B cell (primary cell): ENCODE data around the gene CCDC30. TPM values are rescaled to one million over a fixed set of nuclear protein-coding genes. Genes with fewer than 3 reads are reported as not detected.

Source experiments
- ATAC-seq: fragments of 200-7000 bp; cut with Tn5 transposase; one replicate; pipeline ENCODE4 v1.10.0; 2021; ENCODE audit warnings: low read depth, mild to moderate bottlenecking, moderate number of reproducible peaks, moderate library complexity
- CTCF ChIA-PET: fragments of 350-600 bp; sonication (Branson Sonifier 250); formaldehyde crosslinking; loops from one replicate; lab custom pipeline; 2021; ENCODE audit warnings: antibody characterized with exemption, inconsistent platforms; lab: Charles Lee
- POLR2A ChIA-PET: fragments of 350-600 bp; sonication (Branson Sonifier 250); formaldehyde crosslinking; loops from one replicate; lab custom pipeline; 2021; ENCODE audit warnings: antibody characterized with exemption; lab: Charles Lee
- DNase-seq: peaks from one replicate; pipeline ENCODE4 v3.0.0; 2013
- H2AFZ ChIP-seq: 2 replicates; pipeline ENCODE4 v1.6.1; 2012; ENCODE audit warnings: mild to moderate bottlenecking, low read depth, low read length; ENCODE audit not compliant: insufficient read depth, poor library complexity, severe bottlenecking
- H3K27ac ChIP-seq, 2 donors: 1 replicate in 1 of 2; 2 replicates in 1 of 2; pipeline ENCODE4 v1.5.1; 2012 to 2013; ENCODE audit warnings: low read length in 2 of 2, mild to moderate bottlenecking in 2 of 2, moderate library complexity in 1 of 2
- H3K27me3 ChIP-seq, 4 experiments: fragments of 200-600 bp in 1 of 4; sonication (generic) in 1 of 4; replicated peaks in 1 of 4; 1 replicate in 2 of 4; 2 replicates in 2 of 4; pipeline versions ENCODE4 v1.6.1 to v1.7.0; 2013 to 2016; ENCODE audit warnings: low read length in 3 of 4, mild to moderate bottlenecking in 2 of 4, mixed read lengths in 1 of 4, moderate library complexity in 1 of 4; ENCODE audit not compliant: insufficient read depth in 4 of 4, control insufficient read depth in 3 of 4; ENCODE audit errors: control extremely low read depth in 1 of 4
- H3K36me3 ChIP-seq, 2 experiments: replicated peaks in 1 of 2; 1 replicate in 1 of 2; 2 replicates in 1 of 2; pipeline versions ENCODE4 v1.6.1 to v1.7.1; 2013; ENCODE audit warnings: low read length in 1 of 2; ENCODE audit not compliant: insufficient read depth in 2 of 2, control insufficient read depth in 1 of 2; ENCODE audit errors: control extremely low read depth in 1 of 2, extremely low read depth in 1 of 2
- H3K4me1 ChIP-seq, 2 donors: fragments of 200-600 bp in 1 of 2; sonication (generic) in 1 of 2; 1 replicate in 1 of 2; 2 replicates in 1 of 2; pipeline versions ENCODE4 v1.5.1 to v1.6.1; 2013 to 2017; ENCODE audit warnings: low read length in 2 of 2; ENCODE audit not compliant: control insufficient read depth in 2 of 2, insufficient read depth in 2 of 2
- H3K4me2 ChIP-seq: replicated peaks from 2 replicates; pipeline ENCODE3; 2012; ENCODE audit warnings: mild to moderate bottlenecking, low read depth, low read length; ENCODE audit not compliant: poor library complexity, severe bottlenecking
- H3K4me3 ChIP-seq, 5 experiments: fragments of 200-600 bp in 1 of 5; sonication (generic) in 1 of 5; 1 replicate in 3 of 5; 2 replicates in 2 of 5; pipeline versions ENCODE4 v1.5.1 to v1.7.0; 2011 to 2016; ENCODE audit warnings: low read length in 4 of 5, mild to moderate bottlenecking in 4 of 5, low read depth in 2 of 5, control low read depth in 1 of 5, moderate library complexity in 1 of 5; ENCODE audit not compliant: insufficient read depth in 1 of 5; ENCODE audit errors: control extremely low read depth in 1 of 5, extremely low read depth in 1 of 5
- H3K79me2 ChIP-seq: fragments of 200-600 bp; sonication (generic); one replicate; pipeline ENCODE4 v1.6.0; 2016; ENCODE audit warnings: low read length; ENCODE audit not compliant: control insufficient read depth, insufficient read depth
- H3K9ac ChIP-seq: fragments of 200-600 bp; sonication (generic); 2 replicates; pipeline ENCODE4 v1.6.1; 2017; ENCODE audit warnings: mild to moderate bottlenecking, low read length, moderate library complexity
- H3K9me3 ChIP-seq, 3 donors: one replicate each; pipeline versions ENCODE4 v1.6.1 to v1.7.1; 2013; ENCODE audit warnings: low read length in 2 of 3; ENCODE audit not compliant: control insufficient read depth in 2 of 3, insufficient read depth in 1 of 3; ENCODE audit errors: control extremely low read depth in 1 of 3
- H4K20me1 ChIP-seq: 2 replicates; pipeline ENCODE4 v1.6.0; 2012; ENCODE audit warnings: mild to moderate bottlenecking, low read length; ENCODE audit not compliant: insufficient read depth, control insufficient read depth, poor library complexity, severe bottlenecking
- H3K27ac Mint-ChIP-seq: one replicate; pipeline ENCODE4 v1.8.0; 2021; ENCODE audit warnings: mixed read lengths
- H3K27me3 Mint-ChIP-seq: one replicate; pipeline ENCODE4 v1.8.0; 2021; ENCODE audit warnings: mixed read lengths
- H3K4me1 Mint-ChIP-seq: one replicate; pipeline ENCODE4 v1.8.0; 2021; ENCODE audit warnings: mixed read lengths
- H3K4me3 Mint-ChIP-seq: one replicate; pipeline ENCODE4 v1.8.0; 2021; ENCODE audit warnings: mixed read lengths
- H3K9me3 Mint-ChIP-seq: one replicate; pipeline ENCODE4 v1.8.0; 2022; ENCODE audit warnings: mixed read lengths; ENCODE audit not compliant: insufficient read depth
- CTCF ChIP-seq: fragments of 200-600 bp; IDR thresholded peaks from one replicate; pipeline ENCODE4 v1.8.0; 2022; ENCODE audit warnings: antibody characterized with exemption, mild to moderate bottlenecking
- EZH2 ChIP-seq: IDR thresholded peaks from 2 replicates; pipeline ENCODE4 v1.6.1; 2012; ENCODE audit warnings: borderline replicate concordance, low read depth, mild to moderate bottlenecking, moderate library complexity, low read length; ENCODE audit not compliant: insufficient read depth, poor library complexity, severe bottlenecking
- WGBS: methylation state at CpG from one replicate; pipeline ENCODE4 v1.1.5; 2013; ENCODE audit warnings: missing lambda C conversion rate; ENCODE audit not compliant: insufficient coverage; 5-methylcytosine and 5-hydroxymethylcytosine counted together
- intact Hi-C: fragments of 100-400 bp; cut with micrococcal nuclease; formaldehyde crosslinking; loops from one replicate; pipeline ENCODE4 v1.10.0; 2022
- polyA plus RNA-seq: library from polyadenylated mRNA; depleted of rRNA; stranded (reverse); fragments of >200 nt; gene quantifications from 2 replicates; pipeline ENCODE4 v1.2.3, GENCODE V29; 2012
- total RNA-seq, 2 donors: library from RNA; stranded (reverse); fragments of 120-200 nt in 1 of 2; gene quantifications; 1 replicate in 1 of 2; 2 replicates in 1 of 2; pipeline versions ENCODE4 v1.2.3 to v1.2.4, GENCODE V29; 2013 to 2022

The CCDC30 gene
- total and polyA plus RNA-seq, 2 donors (not counting 1 experiment from before 2014, with no cell fraction given), result 1.4 to 7.4 TPM

DNA sequence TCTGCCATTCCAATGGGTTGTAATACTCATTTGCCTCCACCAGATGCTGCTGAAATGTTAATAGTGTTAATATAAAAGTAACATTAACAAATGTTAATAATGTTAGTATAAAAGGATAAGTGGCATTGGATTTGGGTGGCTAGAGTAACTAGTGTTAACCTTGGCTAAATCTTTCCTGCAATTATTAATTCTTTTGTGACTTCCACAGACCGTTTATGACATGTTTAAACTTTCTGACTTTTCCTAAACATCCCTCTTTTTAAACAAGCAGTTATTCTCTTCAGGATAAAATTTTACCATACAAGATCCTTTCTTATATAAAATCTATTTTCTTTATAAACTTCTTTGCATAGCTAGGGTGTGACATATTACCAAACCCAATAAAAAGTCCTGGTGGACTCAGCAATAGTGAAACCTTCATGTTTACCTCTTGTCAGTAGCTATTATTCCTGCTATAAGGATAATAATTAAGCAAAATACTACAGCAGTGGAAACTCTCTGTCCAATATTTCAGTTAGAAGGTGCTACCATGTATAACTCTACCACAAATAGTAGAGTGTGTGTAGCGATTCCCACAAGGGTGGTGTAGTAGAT lies 41.5 kb downstream of the CCDC30 start:
- DNase-seq (no peak), ATAC-seq (no peak)
- Histone ChIP-seq H3K9me3 (peaks cover 4 to 30% (median 25%) of the 10 kb centered on the region in 3 donors), H4K20me1 (no peaks in the 10 kb centered on the region), H2AFZ (no peak overlapping the region), H3K4me1 (no peaks in the 10 kb centered on the region), H3K27me3 (no peaks in the 10 kb centered on the region), H3K4me2 (no peak overlapping the region), H3K9ac (no peak overlapping the region), H3K27ac (no peak overlapping the region), H3K4me3 (no peak overlapping the region), H3K79me2 (no peaks in the 10 kb centered on the region), H3K36me3 (no peaks in the 10 kb centered on the region)
- H3K9me3 Mint-ChIP-seq, result peaks cover 8% of the 10 kb centered on the region
- no peaks in the 10 kb centered on the region for H3K4me1 Mint-ChIP-seq
- intact Hi-C loops, result no loop called here
- TF ChIP-seq EZH2, result no peak
- TF ChIP-seq CTCF, result no peak
- no peak overlapping the region for H3K4me3 Mint-ChIP-seq
- no CpG with 5 or more reads among the region's 2 CpGs for WGBS
- H3K27ac Mint-ChIP-seq, result no peak overlapping the region
- CTCF ChIA-PET, result no interaction called here
- no peaks in the 10 kb centered on the region for H3K27me3 Mint-ChIP-seq
- POLR2A ChIA-PET, result no interaction called here

DNA sequence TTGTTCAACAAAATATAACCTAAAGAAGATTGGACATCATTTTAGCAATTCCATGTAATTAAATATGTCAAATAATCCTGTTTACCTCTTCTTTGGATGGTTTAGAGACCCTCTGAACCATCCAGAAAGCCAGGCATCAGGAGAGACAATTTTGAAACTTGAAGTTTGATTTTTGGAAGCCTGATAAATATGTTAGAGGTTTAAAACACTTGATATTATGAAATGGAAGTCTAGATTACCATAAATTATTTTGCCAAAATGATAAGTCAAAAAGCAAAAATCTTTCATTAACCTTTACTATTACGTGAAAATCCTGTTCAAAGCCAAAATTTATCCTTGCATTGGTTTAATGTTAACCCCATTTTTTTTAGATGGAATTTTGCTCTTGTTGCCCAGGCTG lies 43.5 kb downstream of the CCDC30 start:
- Histone ChIP-seq H3K9me3 (peaks cover 7 to 42% (median 42%) of the 10 kb centered on the region in 3 donors), H4K20me1 (no peaks in the 10 kb centered on the region), H3K27ac (no peak overlapping the region), H3K9ac (no peak overlapping the region), H3K4me3 (no peak overlapping the region), H3K4me1 (no peaks in the 10 kb centered on the region), H3K4me2 (no peak overlapping the region), H3K79me2 (no peaks in the 10 kb centered on the region), H2AFZ (no peak overlapping the region), H3K36me3 (no peaks in the 10 kb centered on the region), H3K27me3 (no peaks in the 10 kb centered on the region)
- no peak for ATAC-seq
- CTCF ChIA-PET, result no interaction called here
- TF ChIP-seq EZH2 (no peak), CTCF (no peak)
- intact Hi-C loops, result no loop called here
- no peak for DNase-seq
- Mint-ChIP-seq H3K9me3 (peaks cover 23% of the 10 kb centered on the region), H3K4me3 (no peak overlapping the region), H3K27me3 (no peaks in the 10 kb centered on the region), H3K27ac (no peak overlapping the region), H3K4me1 (no peaks in the 10 kb centered on the region)
- POLR2A ChIA-PET, result no interaction called here
- WGBS, result no CpG with 5 or more reads among the region's 1 CpG
